ENCODE data around the gene AATK.

AATK gene

GRCh38 chr17:81181811-81182185, 15.8 kb upstream of the AATK start:
- DNase-seq = no peak

GRCh38 chr17:81180836-81181810, 15.1 kb upstream of the AATK start:
- DNase-seq = no peak

GRCh38 chr17:81179861-81180260, 13.8 kb upstream of the AATK start:
- no peak for DNase-seq

- DNase-seq = no peak
These were observed 13.2 kb upstream of the AATK start for GRCh38 chr17:81179220-81179619.

GRCh38 chr17:81178136-81179091, 12.4 kb upstream of the AATK start:
- DNase-seq = no peak

GRCh38 chr17:81176666-81177065, 10.6 kb upstream of the AATK start:
- DNase-seq = no peak

GRCh38 chr17:81173762-81174155, 7.7 kb upstream of the AATK start:
- DNase-seq = no peak

- no peak for DNase-seq
These were observed 7.2 kb upstream of the AATK start for GRCh38 chr17:81173052-81173761.

GRCh38 chr17:81171941-81172340, 5.9 kb upstream of the AATK start:
- DNase-seq = no peak

GRCh38 chr17:81170727-81171494, 4.9 kb upstream of the AATK start:
- DNase-seq = no peak

- DNase-seq = no peak
These were observed 3.9 kb upstream of the AATK start for GRCh38 chr17:81169870-81170309.

- DNase-seq = no peak
These were observed 1.6 kb upstream of the AATK start for GRCh38 chr17:81167638-81168037.

- DNase-seq = no peak
These were observed 1.1 kb upstream of the AATK start for GRCh38 chr17:81167194-81167524.

GRCh38 chr17:81165246-81166032, 582 bp downstream of the AATK start, which contains the start of gene PVALEF:
TSS of gene PVALEF (plus strand) at chr17:81165507. CDS start at chr17:81181227, 15,720 bp downstream.
- DNase-seq = no peak

- DNase-seq = no peak
These were observed 1.4 kb downstream of the AATK start for GRCh38 chr17:81164371-81165245.

- DNase-seq = no peak
These were observed 2.2 kb downstream of the AATK start for GRCh38 chr17:81163703-81164370.

- DNase-seq = no peak
These were observed 2.8 kb downstream of the AATK start for GRCh38 chr17:81163051-81163695.

GRCh38 chr17:81162491-81162890, 3.5 kb downstream of the AATK start:
- DNase-seq = no peak

- DNase-seq = no peak
These were observed 4.0 kb downstream of the AATK start for GRCh38 chr17:81161972-81162371.
